SKM-1 (cell line): Measurements from ENCODE around the gene LRRC75A.
A peak's percentile ranks its signal among the peaks of the same experiment; 100 is the strongest.
"Not testable (repeated sequence)": the region's sequence is repeated elsewhere in the genome, so short reads cannot be mapped to it uniquely, and the experiment has no call there.

Experiments used
- DNase-seq: peaks from one replicate; lab custom pipeline; 2025; ENCODE audit not compliant: unreplicated experiment; lab: John Stamatoyannopoulos, UW

Gene LRRC75A

DNA sequence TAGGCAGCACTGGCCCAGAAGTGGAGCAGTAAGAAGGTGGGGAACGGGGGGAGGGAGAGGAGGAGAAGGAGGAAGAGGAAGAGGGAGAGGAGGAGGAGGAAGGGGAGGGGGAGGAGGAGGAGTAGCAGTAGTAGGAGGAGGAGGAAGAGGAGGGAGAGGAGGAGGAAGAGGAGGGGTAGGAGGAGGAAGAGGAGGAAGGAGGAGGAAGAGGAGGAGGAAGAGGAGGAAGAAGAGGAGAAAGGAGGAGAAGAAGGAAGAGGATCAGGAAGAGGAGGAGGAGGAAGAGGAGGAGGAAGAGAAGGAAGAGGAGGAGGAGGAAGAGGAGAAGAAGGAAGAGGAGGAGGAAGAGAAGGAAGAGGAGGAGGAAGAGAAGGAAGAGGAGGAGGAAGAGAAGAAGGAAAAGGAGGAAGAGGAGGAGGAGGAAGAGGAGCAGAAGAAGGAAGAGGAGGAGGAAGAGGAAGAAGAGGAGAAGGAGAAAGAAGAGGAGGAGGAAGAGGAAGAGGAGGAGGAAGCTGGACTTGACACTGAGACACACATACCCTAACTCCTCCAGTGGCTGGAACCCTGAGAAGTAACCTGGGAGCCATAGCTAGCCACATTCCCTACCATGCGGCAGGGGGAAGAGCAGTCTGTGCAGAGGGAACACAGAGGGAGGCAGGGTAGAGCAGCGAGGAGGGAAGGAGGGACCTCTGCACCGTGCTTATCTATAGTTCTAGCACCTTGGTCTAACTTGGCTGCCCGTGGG, 35.8 kb downstream of the LRRC75A start:
- DNase-seq = no peak

GRCh38 chr17:16453493-16453851, 38.5 kb downstream of the LRRC75A start:
- no peak for DNase-seq

GRCh38 chr17:16452268-16452667, 39.7 kb downstream of the LRRC75A start:
- DNase-seq = not testable (repeated sequence)

GRCh38 chr17:16450028-16450427, 42.0 kb downstream of the LRRC75A start:
- DNase-seq = no peak

- DNase-seq = no peak
Observed at GRCh38 chr17:16449121-16449570, 42.8 kb downstream of the LRRC75A start.

DNA sequence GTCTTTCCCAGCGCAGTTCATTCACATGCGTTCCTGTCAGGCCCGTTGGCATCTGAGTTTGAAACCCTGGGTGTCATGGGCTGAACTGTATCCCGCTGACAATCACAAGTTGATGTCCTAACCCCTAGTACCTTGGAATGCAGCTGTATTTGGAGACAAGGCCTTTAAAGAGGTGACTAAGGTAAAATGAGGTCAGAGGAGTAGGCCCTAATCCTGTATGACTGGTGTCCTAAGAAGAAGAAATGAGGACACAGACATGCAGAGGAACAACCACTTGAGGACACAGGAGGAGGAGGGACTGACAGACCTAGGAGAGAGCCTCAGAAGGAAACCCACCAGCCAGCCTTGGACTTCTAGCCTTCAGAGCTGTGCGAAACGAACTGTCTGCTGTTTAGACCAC, 43.5 kb downstream of the LRRC75A start:
- no peak for DNase-seq

GRCh38 chr17:16447676-16448075, 44.3 kb downstream of the LRRC75A start:
- no peak for DNase-seq

DNA sequence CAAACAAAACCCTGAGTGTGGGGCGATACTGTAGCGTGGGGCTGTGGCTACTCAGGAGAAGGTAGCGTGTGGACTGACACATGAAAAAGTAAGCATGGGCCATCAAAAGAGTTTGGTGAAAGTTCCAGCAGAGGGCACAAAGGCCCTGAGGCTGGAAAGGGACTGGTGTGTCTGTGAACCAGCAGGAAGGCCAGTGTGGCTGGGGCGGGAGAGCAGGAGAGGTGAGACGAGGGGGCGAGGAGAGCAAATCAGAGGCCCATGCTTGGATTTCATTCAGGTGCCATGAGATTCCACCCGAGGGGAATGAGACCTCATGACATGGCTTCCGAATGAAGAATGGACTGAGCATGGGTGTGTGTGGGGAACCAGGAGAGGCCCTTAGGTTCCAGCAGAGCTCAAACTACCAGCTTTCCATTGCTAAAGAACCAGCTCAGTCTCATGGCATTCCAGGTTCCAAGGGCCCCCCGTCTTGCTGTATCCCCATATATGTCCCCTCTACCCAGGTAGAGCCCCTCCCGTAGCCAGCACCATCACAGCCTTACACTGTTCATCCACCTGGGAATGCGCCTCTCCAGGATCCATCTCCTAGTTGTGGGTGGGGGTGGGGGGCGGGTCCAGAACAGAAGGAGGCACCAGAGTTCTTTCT, 45.5 kb downstream of the LRRC75A start:
- DNase-seq = no peak

DNA sequence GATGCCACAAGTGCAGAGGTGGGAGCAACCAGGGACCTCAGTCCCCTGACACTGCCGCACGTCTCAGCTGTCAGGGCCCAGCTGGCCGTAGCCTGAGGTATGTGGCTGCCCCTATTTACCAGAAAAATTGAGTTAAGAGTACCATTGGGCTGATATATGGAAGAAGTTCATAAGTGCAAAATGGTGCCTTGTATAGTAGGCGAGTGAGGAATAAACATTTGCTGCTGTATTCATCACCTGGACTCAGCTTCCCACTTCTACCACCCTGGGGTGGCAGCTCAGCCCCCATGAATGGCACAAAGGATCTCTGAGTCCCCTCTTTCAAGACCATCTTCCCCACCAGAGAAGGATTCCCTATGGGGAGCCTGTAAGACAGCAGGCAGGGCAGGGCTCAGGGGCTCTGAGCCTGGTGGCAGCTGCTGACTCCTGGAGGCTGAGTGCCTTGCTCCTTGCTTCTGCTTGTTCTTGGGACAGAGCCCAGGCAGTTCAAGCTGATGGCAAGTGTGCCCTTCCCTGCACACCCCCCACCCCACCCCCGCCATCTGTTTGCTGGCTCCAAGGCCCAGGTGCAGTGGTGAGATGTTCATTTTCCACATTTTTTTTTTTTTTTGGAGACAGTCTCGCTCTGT, 47.6 kb downstream of the LRRC75A start:
- DNase-seq = no peak

DNA sequence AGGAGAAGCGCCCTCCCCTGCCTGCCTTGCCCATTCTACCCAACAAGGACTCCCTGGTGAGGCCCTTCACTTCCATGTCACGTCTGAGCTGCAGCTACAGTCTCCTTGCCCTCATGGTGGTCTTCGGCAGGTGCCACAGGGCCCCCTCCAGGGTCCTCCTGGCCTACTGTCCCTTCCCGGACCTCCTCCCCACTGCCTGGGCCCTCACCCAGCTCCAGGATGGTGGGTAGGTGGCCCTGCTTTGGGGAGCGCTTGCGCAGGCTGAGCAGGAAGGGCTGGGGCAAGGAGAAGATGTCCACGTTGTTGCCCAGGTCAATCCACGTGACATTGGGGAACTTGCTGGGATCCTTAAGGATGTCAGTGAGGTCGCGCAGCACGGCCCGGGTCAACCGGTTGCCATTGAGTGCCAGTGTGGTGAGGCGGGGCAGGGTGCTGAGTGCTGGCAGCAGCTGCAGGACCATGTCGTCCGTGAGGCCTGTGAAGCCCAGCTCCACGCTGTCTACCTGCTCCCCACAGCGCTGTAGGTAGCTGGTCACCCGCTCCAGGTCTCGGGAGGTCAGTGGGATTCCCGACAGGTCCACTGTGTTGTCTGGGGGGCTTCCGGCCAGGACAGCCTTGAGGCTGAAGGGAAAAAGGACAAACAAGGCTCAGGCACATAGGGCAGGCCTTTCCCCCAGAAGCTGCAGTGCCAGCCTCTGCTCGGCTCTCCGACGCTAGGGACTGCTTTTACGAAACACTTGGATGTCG, 48.3 kb downstream of the LRRC75A start:
- no peak for DNase-seq

- no peak for DNase-seq
Observed at GRCh38 chr17:16442594-16443510, 49.1 kb downstream of the LRRC75A start.

- DNase-seq = peak; percentile 82
Observed at GRCh38 chr17:16442141-16442540, 49.9 kb downstream of the LRRC75A start.

DNA sequence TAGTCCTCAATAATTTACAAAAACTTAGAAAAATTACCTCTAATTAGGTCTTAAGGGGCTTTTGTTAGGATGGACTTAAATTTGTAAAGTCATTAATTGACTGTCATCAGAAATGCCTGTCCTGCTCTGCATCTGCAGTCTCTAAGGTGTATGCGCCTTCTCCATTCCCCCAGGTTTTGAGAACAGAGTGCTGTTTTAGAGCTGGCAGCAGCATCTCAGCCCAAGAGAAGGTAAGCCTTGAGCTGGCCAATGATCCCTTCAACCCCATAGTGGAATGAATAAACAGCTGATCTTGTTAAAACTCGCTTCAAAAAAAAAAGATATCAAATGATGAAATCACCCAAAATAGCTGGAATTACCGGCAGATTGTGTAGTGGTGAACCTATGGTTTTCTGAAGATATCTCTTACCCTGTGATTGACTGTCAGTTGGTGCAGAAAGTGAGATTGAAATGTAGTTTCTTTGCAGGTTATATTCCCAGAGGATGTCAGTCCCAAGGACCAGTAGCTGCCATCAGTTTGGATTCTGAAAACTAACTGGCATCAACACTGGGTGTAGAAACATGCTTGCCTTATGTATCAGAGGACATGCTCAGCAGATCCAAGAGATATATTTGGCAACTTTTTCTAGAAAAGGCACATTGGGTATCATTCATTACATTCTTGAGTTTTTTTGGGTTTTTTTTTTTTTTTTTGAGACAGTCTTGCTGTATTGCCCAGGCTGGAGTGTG, 50.9 kb downstream of the LRRC75A start:
- no peak for DNase-seq

GRCh38 chr17:16440354-16440753, 51.6 kb downstream of the LRRC75A start:
- DNase-seq = not testable (repeated sequence)

DNA sequence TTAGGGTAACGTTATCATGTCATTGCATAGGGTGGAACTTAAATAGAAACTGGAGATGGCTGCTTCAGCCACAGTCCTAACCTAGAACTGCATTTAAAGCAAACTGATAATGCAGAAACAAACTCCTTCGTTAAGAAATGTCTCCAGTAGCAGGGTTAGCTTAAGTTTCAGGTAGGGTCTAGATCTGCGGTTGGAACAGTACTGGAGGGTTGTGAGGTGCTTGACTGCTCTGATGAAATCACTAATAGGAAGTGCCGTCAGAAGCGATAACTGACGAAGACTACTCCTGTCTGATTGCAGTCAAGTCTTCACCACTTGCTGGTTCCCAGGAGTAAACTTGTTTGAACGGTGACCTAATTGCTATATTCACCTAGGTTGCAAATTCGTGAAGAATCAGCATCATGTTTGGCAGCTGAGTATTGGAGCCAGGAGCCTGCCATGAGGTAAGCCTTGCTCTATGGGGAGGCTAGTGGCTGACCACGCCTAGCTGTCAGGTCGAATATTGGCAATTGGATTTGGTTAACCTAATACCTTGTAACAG, 52.1 kb downstream of the LRRC75A start:
- peak; percentile 60 for DNase-seq

DNA sequence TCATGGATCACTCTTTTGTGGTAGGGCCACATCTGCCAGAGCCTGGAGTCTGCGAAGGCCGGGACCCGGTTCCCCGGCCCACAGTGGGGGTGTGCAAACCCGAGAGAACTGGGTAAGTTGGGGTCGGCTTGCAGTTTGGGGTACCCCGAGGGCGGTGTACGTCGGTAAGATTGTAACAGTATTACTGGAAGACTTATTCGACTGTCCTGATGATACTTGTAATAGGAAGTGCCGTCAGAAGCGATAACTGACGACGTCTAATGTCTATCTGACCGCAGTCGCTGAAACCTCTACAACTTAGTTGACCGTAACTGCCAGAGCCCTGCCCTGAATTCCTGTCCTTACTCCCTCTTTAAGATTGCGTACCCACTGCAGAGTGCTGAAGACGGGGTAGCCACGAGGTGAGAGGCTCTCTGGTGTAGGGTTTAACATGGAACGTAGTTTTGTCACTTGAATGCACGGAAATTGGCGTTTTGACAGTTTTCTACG, 52.6 kb downstream of the LRRC75A start:
- DNase-seq = no peak

DNA sequence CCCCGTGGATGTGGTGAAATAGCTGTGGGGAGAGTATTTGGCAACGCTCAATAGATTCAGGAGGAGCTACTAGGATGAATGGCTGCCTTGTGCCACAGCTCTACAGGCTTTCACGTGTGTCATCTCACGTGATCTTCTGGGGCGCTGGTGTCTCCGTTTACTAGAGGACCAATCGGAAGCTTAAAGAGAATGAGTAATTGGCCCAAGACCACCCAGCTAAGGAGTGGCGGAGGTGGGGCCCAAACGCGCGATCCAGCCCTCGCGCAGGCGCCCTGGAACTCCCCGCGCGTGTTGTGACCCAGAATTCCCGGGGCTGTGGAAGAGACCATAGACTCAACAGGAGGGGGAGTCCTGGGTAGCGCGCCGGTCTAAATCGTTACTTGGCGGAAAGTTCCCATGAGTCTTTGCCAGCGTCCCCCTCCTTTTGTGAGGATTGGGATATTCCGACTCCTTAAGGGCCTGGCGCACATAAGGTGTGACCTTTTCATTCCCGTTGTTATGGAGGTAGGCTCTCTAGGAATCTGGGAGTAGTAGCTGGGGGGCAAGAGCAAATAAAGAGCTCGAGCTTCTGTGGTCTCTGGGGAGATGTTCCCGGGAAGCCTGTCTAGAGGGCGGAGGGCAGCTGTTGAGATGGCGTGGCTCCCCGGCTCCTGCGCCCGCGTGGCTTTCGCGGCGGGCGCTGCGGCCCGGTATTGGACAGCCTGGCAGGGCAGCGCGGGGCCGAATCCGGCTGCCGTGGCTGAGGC, 53.3 kb downstream of the LRRC75A start:
- DNase-seq = peak; percentile 96

DNA sequence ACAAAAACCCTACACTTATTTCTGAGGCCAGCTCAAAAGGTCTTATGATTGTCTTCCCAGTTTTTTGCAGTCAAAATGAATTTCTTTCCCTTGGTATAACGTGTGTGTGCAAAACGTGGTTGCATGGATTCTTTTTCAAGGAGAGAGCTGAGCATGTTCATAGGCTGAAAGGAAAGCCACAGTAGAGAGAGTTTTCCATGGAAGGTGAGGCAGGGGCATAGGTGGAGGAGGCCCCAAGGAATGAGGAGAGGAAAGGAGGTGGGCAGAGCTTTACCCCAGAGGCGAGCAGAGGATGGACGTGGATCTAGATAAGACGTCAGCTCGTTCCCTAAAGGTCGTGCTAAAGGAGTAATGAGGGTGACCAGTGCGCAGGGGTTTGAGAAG, 53.8 kb downstream of the LRRC75A start:
- DNase-seq = no peak

DNA sequence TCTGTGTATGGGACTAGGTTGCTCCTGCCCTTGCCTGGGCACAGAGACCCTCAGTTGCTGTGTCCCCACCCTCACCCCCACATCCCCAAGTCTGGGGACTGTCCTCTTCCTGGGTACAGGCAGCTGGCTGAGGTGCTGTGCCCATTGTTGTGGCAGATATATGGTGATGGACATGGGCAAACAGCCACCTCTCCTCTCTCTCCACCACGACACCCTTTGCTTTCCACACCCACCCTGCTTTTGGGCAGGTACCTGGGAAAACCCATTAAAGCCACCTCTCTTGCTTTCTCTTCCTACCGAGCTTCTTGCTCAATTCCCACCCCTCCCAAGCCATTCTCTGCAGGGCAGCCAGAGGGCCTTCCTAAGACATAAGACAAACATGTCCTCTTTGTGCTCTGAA, 54.9 kb downstream of the LRRC75A start:
- no peak for DNase-seq
